GM19397 (cell line): Measurements from ENCODE around the gene COPS6.

Experiments used
- ATAC-seq: cut with Tn5 transposase; IDR thresholded peaks from one replicate; pipeline ENCODE4 v1.9.1; 2021; ENCODE audit warnings: mild to moderate bottlenecking, moderate library complexity; ENCODE audit not compliant: unreplicated experiment

Gene COPS6

DNA sequence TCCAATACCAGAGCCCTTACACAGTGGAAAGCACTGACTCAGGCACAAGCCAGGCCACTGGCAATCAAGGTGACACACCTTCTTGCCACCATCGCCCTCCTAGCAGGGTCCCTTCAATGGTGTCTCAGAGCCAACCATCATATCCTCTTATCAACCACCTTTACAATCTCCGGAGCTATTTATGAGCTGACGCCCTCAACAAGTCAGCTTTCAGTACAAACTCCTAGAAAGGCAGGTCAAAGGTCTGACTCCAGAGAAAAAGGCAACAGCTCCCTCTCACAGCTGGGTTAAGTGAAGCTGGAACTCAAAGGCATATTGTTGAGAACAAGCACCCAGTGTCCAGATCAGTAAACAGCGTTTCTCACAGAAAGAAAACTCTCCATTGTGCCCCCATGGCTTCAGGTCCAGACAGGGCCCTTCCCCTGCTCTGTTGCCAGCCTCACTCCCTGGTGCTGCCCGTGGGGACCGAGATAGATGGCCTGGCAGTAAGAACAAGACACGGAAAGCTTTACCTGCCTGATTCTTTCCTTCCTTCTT is 9.7 kb upstream of the COPS6 start:
- no peak for ATAC-seq

DNA sequence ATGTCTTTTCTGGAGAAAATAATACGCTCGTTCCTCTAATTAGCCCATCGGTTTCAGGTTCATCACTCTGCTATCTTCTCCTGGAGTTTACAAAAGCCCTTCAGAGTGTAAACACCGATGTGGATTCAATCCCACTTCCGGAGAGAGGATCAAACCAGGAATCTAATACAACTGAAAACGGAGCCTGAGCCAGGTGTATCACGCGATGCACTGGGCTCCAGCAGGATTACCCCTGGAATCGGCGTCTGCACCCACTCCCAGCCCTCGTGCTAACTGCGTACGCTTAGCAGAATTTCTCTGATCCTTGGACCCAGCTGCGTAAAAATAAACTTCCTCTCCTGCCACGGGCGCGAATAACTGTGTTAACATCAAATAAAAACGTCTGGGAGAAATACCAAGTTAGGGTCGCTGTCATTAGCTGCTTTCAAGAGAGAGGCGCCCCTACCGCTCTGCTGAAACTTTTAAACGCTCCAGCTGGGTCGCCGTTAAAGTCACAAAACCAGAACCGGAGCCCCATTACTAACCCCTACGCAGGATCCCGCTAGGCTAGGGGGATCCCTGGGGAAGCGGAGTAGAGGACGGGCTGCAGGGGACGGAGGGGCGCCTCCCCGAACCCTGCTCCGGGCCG is 7.7 kb upstream of the COPS6 start:
- peak; percentile 2 for ATAC-seq

- peak; percentile 78 for ATAC-seq
These were observed 7.2 kb upstream of the COPS6 start, which contains the start of gene ZNF3 for GRCh38 chr7:100081535-100082102. TSS of gene ZNF3 (minus strand) at chr7:100081723. CDS start at chr7:100077357, 4,366 bp downstream.

DNA sequence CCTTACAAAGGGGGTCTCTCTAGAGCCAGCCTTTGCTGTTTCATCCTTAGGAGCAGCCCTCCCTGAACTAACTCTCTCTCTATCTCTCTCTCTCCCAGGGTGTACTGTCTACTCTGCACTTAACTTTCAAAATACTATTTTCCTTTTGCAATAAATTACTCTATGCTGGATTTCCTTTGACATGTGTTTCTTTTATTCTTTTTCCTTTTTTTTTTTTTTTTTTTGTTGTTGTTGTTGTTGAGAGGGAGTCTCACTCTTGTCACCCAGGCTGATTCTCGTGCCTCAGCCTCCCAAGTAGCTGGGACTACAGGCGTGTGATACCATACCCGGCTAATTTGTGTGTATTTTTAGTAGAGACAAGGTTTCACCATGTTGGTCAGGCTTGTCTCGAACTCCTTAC is 5.8 kb upstream of the COPS6 start:
- ATAC-seq = no peak

- no peak for ATAC-seq
These were observed 3.3 kb upstream of the COPS6 start for GRCh38 chr7:100085515-100085914.

DNA sequence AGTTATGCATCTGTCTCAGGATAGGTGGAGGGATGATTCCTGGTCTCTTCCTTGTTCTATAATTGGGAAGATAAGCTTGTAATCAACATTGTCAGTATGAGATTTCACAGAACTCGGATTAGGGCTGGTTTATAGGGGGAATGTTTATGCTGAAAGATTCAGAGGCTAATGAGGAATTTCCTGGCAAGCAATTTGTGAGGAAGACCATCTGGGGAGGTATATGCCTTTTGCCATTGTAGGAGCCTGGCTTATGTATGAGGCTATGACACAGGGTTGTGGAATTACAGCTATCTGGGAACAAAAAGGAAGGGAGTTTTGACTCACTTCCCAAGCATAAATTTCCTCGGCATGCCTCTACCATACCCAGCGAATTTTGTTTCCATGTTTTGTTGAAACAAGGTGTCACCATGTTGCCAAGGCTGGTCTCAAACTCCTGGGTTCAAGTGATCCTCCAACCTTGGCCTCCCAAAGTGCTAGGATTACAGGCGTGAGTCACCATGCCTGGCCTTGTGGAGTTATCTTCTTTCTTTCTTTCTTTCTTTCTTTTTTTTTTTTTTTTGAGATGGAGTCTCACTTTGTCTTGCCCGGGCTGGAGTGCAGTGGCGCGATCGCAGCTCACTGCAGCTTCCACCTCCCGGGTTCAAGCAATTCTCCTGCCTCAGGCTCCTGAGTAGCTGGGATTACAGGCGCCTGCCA is 1.6 kb upstream of the COPS6 start:
- ATAC-seq = no peak

- ATAC-seq = no peak
These were observed 611 bp upstream of the COPS6 start for GRCh38 chr7:100088095-100088620.

DNA sequence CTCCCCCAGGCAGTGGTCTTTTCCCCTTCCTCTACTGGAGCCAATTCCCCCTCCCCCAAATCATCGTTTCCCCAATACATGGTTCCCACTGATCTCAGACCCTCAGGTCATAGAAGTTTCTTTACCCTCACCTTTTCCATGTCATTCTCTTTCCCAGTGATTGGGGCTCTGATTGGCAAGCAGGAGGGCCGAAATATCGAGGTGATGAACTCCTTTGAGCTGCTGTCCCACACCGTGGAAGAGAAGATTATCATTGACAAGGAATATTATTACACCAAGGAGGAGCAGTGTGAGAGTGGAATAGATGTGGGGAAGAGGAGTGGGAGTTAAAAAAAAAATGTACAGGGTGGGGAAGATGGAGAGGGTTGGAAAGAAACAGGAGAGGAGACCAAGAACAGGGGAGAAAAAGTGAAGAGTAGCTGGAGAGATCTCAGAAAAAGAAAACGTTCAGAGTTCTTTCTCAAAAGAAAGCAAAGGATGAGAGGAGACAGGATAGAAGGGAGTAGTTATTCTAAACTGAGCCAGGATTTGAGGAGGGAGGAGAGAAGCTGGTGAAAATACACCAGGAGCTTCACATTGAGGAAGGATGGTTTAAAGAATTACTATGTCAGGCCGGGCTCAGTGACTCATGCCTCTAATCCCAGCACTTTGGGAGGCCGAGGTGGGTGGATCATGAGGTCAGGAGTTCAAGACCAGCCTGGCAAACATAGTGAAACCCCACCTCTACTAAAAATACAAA is 858 bp downstream of the COPS6 start:
- ATAC-seq = no peak

GRCh38 chr7:100090527-100091410 is 2.0 kb downstream of the COPS6 start:
- ATAC-seq = no peak

- no peak for ATAC-seq
These were observed 2.8 kb downstream of the COPS6 start for GRCh38 chr7:100091411-100092181.

GRCh38 chr7:100093054-100093453 is 4.3 kb downstream of the COPS6 start:
- ATAC-seq = no peak

DNA sequence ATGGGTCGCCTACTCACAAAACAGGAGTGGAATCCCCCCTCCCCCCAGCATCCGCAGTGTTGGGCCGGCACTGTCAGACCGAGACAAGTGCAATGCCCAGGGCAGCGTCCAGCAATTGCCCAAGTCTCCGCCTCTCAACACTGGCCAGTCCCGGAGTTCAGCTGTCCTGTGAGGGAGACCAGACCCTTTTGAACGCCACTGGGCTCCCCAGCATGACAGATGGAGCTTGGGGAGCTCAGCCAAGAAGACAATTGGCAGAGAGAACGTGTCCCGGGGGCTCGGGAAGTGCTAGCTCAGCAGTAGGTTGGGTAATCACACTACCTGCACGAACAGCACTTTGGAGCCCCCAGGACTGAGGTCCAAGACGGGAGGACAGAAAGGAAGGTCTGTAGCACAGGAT is 4.7 kb downstream of the COPS6 start:
- no peak for ATAC-seq

DNA sequence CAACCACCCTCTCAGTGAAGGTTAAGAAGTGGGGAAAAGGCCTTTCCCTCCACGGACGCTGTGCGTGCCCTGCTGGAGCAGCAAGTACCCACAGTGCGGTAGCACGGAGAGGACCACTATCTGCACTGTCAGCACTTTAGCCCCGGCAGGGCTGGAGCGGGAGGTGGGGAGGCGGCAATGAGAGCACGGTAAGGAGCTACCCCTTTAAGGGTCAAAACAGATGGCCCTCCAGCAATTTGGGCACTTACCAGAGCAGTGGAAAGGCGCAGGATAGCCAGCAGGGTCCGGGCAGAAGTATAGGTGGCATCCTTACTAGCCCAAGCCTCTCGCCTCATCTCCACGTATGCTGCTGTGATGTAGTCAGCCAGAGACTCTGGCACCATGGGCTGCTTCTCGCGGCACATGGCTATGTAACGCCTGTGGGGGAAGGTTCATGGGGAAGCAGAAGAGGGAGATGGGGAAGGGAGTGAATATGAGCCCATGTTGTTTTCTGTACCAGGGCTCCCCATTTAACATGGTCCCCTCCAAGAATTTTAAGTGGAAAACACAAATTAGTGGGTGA is 5.2 kb downstream of the COPS6 start:
- ATAC-seq = no peak

DNA sequence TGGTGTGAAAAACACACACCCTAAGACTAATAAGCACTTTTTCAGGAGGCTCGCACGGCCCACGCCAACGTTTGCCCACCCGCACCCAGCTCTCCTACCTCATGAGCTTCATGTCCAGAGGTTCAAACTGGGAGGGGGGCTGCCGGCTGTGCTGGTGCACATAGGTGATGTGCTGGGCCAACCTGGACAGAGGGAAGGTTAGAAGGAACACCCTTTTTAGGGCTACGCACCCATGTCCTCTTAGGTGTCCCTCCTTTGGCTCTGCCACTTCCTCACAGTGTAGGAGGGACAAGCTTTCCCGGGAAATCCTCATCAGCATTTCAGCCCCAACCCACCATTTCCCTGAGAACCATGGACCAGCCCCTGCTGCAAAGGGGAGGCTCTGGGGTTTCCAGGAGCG is 6.5 kb downstream of the COPS6 start:
- ATAC-seq = no peak

DNA sequence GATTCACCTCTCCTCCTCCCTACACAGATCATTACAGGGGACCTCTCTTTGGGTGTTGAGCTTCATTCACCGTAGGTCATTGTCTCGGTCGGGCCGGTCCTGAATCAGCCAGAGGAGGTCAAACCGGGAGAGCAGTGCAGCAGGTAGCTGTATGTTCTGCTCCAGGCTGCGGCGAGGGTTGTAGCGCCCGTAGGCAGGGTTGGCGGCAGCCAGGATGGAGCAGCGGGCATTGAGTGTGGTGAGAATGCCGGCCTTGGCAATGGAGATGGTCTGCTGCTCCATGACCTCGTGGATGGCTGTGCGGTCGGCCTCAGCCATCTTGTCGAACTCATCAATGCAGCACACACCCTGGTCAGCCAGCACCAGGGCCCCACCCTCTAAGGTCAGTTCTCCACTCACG is 6.9 kb downstream of the COPS6 start:
- no peak for ATAC-seq

DNA sequence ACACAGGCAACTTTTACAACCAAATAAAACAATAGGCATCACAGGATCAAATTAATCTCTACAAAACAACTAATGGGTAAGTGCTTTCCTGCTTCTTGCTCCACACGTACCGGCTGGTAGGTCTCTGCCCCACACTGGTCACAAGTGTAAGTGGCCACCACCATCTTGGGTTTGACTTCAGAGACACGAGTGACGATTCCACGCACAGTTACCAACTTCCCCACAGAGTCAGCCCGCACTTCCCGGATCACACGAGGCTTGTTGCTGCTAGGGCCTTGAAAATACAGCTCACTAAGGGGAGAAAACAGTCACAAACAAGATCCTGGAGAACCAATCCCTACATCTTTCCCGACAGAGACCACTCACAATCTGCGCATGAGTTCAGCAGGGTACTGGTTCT is 10.1 kb downstream of the COPS6 start:
- no peak for ATAC-seq

- ATAC-seq = no peak
These were observed 10.7 kb downstream of the COPS6 start for GRCh38 chr7:100099452-100099851.

- peak; percentile 65 for ATAC-seq
These were observed 11.7 kb downstream of the COPS6 start for GRCh38 chr7:100100420-100101015.
